HG03571 (cell line): ENCODE measurements around the gene TIPRL.
"Not testable (repeated sequence)": the region's sequence is repeated elsewhere in the genome, so short reads cannot be mapped to it uniquely, and the experiment has no call there.

Source experiments
- ATAC-seq: cut with Tn5 transposase; IDR thresholded peaks from one replicate; pipeline ENCODE4 v1.9.1; 2021; ENCODE audit not compliant: unreplicated experiment

TIPRL gene

GRCh38 chr1:168157638-168158037, 21.1 kb upstream of the TIPRL start:
- no peak for ATAC-seq

DNA sequence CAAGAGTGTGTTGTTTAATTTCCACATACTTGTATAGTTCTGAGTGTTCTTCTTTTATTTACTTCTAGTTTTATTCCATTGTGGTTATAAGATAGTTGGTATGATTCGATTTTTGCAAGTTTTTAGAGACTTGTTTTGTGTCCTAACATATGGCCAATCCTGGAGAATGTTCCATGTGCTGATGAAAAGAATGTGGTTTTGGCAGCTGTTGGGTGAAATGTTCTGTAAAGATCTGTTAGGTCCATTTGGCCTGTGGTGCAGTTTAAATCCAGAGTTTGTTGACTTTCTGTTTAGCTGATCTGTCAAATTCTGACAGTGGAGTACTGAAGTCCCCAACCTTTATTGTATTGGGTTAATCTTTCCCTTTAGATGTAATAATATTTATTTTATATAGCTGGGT, 19.5 kb upstream of the TIPRL start:
- ATAC-seq: no peak

DNA sequence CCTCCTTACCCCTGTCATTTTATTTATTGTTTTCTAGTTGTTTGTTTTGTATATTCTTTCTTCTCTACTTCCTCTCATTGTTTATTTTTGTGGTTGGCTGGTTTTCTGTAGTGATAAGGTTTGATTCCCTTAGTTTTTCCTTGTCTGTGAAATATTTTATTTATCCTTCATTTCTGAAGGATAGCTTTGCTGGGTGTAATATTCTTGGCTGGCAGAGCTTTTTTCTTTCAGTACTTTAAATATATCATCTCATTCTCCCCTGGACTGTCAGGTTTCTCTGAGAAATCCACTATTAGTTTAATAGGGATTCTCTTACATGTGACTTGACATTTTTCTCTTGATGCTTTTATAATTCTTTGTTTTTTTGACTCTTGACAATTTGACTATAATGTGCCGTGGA, 18.8 kb upstream of the TIPRL start:
- no peak for ATAC-seq

GRCh38 chr1:168161459-168161858, 17.3 kb upstream of the TIPRL start:
- no peak for ATAC-seq

DNA sequence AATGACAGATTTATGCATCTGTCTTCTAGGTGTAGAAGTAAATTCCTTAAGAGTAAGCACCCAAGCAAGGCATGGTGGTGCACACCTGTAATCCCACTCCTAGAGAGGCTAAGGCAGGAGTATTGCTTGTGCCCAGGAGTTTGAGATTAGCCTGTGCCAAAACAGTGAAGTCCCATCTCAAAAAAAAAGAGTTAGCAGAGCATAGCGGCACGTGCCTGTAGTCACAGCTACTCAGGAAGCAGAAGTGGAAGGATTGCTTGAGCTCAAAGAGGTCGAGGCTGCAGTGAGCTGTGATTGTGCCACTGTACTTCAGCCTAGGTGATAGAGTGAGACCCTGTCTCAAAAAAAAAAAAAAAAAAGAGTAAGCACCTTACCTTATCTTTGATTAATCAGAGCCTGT, 15.1 kb upstream of the TIPRL start:
- ATAC-seq: no peak

GRCh38 chr1:168164771-168165170, 14.0 kb upstream of the TIPRL start:
- ATAC-seq: no peak

- no peak for ATAC-seq
Measured at GRCh38 chr1:168167806-168168205, 11.0 kb upstream of the TIPRL start.

DNA sequence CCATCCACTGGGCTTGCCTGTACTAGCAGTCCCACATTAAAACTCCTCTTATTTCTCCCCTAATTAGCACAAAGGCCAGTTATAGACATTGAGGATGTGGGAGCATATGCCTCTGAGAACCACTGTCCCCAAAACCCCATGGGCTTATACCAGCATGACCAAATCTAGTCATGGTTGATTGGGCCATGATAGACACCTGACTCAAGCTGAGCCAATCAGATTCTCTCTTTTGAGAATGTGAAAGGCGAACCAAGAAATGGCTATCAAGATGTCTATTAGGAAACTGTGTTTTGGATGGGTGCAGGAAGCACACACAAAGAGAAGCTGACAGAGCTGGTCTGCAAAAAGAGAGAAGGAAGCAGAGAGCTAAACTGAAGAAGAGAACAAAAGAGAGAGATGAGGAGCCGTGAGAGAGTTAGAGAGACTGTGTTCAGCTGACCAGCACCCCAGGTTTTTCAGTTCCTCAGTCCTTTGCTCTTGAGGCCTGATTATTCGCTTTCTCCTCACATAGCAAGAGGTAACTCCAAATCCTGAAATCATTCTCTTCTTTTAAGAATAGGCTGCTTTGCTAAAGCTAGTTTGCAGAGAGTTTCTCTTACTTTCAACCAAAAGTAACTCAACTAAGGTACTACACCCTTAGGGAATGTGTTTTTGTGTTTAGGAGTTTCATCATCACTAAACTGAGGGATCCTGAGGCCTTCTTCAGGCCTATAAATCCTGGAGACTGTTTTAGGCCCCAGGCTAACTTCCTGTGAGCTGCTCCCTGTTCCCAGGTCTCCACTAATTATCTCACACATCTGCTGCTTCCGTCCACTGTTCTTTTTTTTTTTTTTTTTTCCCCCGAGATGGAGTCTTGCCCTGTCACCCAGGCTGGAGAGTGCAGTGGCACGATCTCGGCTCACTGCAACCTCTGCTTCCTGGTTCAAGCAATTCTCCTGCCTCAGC, 7.9 kb upstream of the TIPRL start:
- no peak for ATAC-seq

GRCh38 chr1:168172250-168172915, 6.4 kb upstream of the TIPRL start:
- ATAC-seq: no peak

GRCh38 chr1:168178227-168178637, 530 bp upstream of the TIPRL start:
- ATAC-seq: peak; percentile 1

GRCh38 chr1:168179438-168180147, 831 bp downstream of the TIPRL start:
- no peak for ATAC-seq

- no peak for ATAC-seq
Measured at GRCh38 chr1:168180148-168180524, 1.4 kb downstream of the TIPRL start.

DNA sequence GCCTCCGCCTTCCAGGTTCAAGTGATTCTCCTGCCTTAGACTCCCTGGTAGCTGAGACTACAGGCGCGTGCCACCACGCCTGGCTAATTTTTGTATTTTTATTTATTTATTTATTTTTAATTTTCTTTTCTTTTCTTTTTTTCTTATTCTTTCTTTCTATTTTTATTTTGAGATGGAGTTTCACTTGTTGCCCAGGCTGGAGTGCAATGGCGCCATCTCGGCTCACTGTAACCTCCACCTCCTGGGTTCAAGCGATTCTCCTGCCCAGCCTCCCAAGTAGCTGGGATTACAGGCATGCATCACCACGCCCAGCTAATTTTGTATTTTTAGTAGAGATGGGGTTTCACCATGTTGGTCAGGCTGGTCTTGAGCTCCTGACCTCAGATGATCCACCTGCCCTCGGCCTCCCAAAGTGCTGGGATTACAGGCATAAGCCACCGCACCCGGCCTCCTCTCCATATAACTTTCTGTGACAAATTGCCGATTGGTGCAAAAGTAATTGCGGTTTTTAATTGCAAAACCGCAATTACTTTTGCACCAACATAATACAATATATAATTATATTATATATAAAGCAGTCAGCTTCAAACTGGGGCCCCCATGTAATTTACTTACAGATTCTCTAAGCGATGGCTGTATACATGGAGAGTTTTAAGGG, 2.4 kb downstream of the TIPRL start:
- not testable (repeated sequence) for ATAC-seq

DNA sequence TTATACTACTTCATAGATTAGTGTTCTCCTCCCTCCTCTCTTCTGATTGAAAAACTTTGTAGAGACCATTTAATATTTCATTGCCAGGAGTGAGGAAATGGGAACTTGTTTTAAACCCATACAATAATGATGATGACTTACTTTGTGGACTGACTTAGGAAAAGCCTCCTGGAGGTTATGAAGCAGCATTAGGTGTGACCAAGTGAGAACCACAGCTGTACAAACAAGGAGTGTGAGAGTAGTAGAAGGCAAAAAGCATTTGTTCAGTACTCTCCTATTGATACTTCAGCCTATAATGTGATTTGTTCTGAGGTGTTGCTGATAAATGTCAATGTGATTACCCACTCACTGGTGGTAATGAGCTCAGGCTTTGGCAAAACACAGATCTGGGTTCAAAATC, 8.4 kb downstream of the TIPRL start:
- no peak for ATAC-seq

DNA sequence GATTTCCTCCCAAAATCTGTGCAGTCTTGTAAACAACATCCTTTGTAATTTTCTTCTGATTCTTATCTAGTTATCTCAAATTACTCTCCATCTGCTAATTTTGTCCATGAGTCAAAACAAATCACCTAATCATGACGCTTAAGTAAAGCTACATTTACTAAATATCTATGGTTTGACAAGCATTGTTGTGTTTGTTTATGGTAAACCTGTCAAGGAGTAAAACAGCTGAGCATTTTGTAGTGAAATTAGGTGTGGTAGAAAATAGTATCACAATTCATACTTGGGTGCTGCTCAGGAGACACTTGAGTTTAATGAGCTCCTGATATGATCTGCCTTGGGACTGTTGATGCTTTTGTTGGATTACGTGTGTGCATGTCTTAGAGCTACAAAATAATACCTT, 11.6 kb downstream of the TIPRL start:
- no peak for ATAC-seq

- ATAC-seq: no peak
Measured at GRCh38 chr1:168195199-168196135, 16.7 kb downstream of the TIPRL start.

GRCh38 chr1:168199056-168199455, 20.3 kb downstream of the TIPRL start:
- ATAC-seq: no peak

DNA sequence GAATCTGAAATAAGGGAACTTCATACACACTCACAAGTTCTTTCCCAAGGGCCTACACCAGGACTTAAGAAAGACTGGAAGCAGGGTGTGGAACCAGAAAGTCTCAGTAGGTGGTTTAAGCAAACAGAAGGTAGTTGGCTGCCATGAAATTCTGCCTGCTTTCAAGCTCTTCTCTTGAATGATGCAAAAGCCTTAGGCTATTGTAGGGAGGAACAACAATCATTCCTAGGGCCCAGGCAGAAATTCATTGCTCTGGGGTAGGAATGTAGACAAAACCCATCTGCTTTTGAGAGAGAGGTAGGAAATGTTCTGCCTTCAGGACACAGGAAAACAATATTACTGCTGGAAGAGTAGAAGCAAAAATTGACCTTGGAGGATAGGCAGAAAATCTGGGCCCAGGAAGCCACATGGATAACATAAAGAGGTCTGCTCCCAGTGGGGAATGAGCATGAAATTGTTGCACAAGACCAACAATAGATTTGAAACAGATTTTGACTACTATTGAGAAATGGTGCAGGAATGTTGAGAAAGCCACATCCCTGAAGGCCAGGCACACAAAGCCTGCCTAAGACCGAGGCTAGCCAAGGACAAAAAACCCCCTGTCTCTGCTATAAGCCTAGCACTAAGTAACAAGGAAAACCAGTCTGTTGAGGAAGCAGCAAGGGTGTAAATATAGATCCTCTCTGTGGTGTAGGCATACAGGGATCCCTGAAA, 24.3 kb downstream of the TIPRL start:
- no peak for ATAC-seq

GRCh38 chr1:168206111-168206510, 27.3 kb downstream of the TIPRL start:
- ATAC-seq: no peak
